Measurements from ENCODE around the gene TTC13. TPM values are rescaled to one million over a fixed set of nuclear protein-coding genes. Genes with fewer than 3 reads are reported as not detected.

Gene TTC13
- total and polyA plus RNA-seq, 10 of the 15 experiments (the other 5 are each of a cell fraction or from before 2014, with no cell fraction given), result 5.8 to 30.8 (median 18.5) TPM

DNA sequence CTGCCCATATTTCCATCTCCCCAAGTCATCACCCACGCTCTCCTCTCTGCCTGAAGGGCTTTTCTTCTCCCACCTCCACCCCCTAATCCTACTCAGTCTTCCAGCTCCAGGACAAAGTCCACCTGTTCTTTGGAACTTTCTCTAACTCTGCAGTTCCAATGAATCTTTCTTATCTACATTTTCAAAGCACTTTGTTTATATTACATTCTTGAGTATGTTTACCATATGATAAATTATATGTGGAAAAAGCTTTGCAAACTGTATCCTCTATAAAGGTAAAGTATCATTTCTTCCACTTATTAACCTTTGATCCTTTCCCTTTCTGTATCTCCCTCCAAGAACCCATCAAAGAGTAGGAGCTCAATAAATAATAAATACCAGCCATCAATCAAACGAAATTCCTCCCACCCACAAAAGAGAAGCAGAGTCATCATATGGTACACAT is 39.7 kb downstream of the TTC13 start:
- in situ Hi-C loops (cut with MboI), result no loop called here
- RAD21 ChIA-PET (ENCODE audit: unreplicated experiment), result interaction anchor here (0.6 kb wide), 1 partner anchor 42 kb away, joined by 3 read pairs; no protein-coding TSS in a partner anchor
- POLR2A ChIA-PET, result no interaction called here
- intact Hi-C loops (cut with micrococcal nuclease; ENCODE audit: unreplicated experiment), result no loop called here
- SMC1A ChIA-PET (ENCODE audit: uncharacterized antibody, unreplicated experiment), result interaction anchor here (1.0 to 1.1 kb wide), 2 partner anchors 20 to 34 kb away, joined by 3 read pairs; no protein-coding TSS in a partner anchor
- BruUV-seq (replicated peaks), result no TSS peak
- Histone ChIP-seq H3K9ac (ENCODE audit: control insufficient read depth, insufficient read depth, low read length) (no peak overlapping the region), H3K36me3 (ENCODE audit: control insufficient read depth in 2 of 2, insufficient read depth in 2 of 2, low read length in 1 of 2) (peaks cover 0 to 10% of the 10 kb centered on the region in 2 experiments; a peak in 3 of 4 replicates), H3K4me2 (ENCODE audit: control insufficient read depth, insufficient read depth) (no peak overlapping the region), H2AFZ (ENCODE audit: control insufficient read depth, low read depth, low read length) (no peak overlapping the region), H3K9me3 (replicated peaks; ENCODE audit: control insufficient read depth, insufficient read depth, low read length) (no peaks in the 10 kb centered on the region), H3K79me2 (ENCODE audit: control insufficient read depth, insufficient read depth, low read length) (no peaks in the 10 kb centered on the region), H3K4me3 (no peak overlapping the region), H3K27ac (ENCODE audit: control insufficient read depth, insufficient read depth) (no peak overlapping the region), H4K20me1 (ENCODE audit: control insufficient read depth, insufficient read depth) (no peaks in the 10 kb centered on the region), H3K27me3 (replicated peaks in 1 of 2; ENCODE audit: control insufficient read depth in 2 of 2, insufficient read depth in 2 of 2, low read length in 1 of 2) (no peaks in the 10 kb centered on the region), H3K4me1 (ENCODE audit: control insufficient read depth, insufficient read depth, low read length) (no peaks in the 10 kb centered on the region)
- ATAC-seq (no peak), FAIRE-seq (no peak), DNase-seq (ENCODE audit: low read depth, low spot score) (no peak)
- CTCF ChIA-PET, result interaction anchor here (1.0 to 1.2 kb wide), 2 partner anchors 21 to 40 kb away, joined by 3 read pairs; partner anchors contain the start of genes ARV1 and TTC13
- 97% methylated on average over 2 of the region's 2 CpGs for WGBS (ENCODE audit: insufficient coverage, insufficient replicate concordance, low lambda C conversion rate, missing lambda C conversion rate)
- TF ChIP-seq BMI1 (IDR thresholded peaks at IDR 0.05; ENCODE audit: borderline replicate concordance) (no peak), PML (IDR thresholded peaks at IDR 0.05; ENCODE audit: low read length) (no peak), ZNF622 (IDR thresholded peaks at IDR 0.05) (no peak), BHLHE40 (IDR thresholded peaks at IDR 0.05; ENCODE audit: borderline replicate concordance in 1 of 2, low read depth in 2 of 2, low read length in 1 of 2) (no peak), MTA3 (IDR thresholded peaks at IDR 0.05; ENCODE audit: borderline replicate concordance, low read length) (no peak), TARDBP (IDR thresholded peaks at IDR 0.05; ENCODE audit: borderline replicate concordance) (no peak), POU2F2 (IDR thresholded peaks at IDR 0.05; ENCODE audit: borderline replicate concordance, low read depth, low read length) (no peak), IRF4 (IDR thresholded peaks at IDR 0.05; ENCODE audit: low read depth, low read length) (no peak), MYC (IDR thresholded peaks at IDR 0.05; ENCODE audit: insufficient read depth, insufficient read length, insufficient replicate concordance, low read length, severe bottlenecking) (no peak), ATF7 (IDR thresholded peaks at IDR 0.05; ENCODE audit: low read depth) (no peak), ESRRA (IDR thresholded peaks at IDR 0.05; ENCODE audit: low read length) (no peak)
- TF ChIP-seq, protein P1, sequence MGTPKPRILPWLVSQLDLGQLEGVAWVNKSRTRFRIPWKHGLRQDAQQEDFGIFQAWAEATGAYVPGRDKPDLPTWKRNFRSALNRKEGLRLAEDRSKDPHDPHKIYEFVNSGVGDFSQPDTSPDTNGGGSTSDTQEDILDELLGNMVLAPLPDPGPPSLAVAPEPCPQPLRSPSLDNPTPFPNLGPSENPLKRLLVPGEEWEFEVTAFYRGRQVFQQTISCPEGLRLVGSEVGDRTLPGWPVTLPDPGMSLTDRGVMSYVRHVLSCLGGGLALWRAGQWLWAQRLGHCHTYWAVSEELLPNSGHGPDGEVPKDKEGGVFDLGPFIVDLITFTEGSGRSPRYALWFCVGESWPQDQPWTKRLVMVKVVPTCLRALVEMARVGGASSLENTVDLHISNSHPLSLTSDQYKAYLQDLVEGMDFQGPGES (IDR thresholded peaks at IDR 0.05), result no peak
- TF ChIP-seq, protein P2, sequence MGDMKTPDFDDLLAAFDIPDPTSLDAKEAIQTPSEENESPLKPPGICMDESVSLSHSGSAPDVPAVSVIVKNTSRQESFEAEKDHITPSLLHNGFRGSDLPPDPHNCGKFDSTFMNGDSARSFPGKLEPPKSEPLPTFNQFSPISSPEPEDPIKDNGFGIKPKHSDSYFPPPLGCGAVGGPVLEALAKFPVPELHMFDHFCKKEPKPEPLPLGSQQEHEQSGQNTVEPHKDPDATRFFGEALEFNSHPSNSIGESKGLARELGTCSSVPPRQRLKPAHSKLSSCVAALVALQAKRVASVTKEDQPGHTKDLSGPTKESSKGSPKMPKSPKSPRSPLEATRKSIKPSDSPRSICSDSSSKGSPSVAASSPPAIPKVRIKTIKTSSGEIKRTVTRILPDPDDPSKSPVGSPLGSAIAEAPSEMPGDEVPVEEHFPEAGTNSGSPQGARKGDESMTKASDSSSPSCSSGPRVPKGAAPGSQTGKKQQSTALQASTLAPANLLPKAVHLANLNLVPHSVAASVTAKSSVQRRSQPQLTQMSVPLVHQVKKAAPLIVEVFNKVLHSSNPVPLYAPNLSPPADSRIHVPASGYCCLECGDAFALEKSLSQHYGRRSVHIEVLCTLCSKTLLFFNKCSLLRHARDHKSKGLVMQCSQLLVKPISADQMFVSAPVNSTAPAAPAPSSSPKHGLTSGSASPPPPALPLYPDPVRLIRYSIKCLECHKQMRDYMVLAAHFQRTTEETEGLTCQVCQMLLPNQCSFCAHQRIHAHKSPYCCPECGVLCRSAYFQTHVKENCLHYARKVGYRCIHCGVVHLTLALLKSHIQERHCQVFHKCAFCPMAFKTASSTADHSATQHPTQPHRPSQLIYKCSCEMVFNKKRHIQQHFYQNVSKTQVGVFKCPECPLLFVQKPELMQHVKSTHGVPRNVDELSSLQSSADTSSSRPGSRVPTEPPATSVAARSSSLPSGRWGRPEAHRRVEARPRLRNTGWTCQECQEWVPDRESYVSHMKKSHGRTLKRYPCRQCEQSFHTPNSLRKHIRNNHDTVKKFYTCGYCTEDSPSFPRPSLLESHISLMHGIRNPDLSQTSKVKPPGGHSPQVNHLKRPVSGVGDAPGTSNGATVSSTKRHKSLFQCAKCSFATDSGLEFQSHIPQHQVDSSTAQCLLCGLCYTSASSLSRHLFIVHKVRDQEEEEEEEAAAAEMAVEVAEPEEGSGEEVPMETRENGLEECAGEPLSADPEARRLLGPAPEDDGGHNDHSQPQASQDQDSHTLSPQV (IDR thresholded peaks at IDR 0.05), result no peak
- TF ChIP-seq, protein P3, sequence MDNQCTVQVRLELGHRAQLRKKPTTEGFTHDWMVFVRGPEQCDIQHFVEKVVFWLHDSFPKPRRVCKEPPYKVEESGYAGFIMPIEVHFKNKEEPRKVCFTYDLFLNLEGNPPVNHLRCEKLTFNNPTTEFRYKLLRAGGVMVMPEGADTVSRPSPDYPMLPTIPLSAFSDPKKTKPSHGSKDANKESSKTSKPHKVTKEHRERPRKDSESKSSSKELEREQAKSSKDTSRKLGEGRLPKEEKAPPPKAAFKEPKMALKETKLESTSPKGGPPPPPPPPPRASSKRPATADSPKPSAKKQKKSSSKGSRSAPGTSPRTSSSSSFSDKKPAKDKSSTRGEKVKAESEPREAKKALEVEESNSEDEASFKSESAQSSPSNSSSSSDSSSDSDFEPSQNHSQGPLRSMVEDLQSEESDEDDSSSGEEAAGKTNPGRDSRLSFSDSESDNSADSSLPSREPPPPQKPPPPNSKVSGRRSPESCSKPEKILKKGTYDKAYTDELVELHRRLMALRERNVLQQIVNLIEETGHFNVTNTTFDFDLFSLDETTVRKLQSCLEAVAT (IDR thresholded peaks at IDR 0.05), result no peak
- TF ChIP-seq, protein P4, sequence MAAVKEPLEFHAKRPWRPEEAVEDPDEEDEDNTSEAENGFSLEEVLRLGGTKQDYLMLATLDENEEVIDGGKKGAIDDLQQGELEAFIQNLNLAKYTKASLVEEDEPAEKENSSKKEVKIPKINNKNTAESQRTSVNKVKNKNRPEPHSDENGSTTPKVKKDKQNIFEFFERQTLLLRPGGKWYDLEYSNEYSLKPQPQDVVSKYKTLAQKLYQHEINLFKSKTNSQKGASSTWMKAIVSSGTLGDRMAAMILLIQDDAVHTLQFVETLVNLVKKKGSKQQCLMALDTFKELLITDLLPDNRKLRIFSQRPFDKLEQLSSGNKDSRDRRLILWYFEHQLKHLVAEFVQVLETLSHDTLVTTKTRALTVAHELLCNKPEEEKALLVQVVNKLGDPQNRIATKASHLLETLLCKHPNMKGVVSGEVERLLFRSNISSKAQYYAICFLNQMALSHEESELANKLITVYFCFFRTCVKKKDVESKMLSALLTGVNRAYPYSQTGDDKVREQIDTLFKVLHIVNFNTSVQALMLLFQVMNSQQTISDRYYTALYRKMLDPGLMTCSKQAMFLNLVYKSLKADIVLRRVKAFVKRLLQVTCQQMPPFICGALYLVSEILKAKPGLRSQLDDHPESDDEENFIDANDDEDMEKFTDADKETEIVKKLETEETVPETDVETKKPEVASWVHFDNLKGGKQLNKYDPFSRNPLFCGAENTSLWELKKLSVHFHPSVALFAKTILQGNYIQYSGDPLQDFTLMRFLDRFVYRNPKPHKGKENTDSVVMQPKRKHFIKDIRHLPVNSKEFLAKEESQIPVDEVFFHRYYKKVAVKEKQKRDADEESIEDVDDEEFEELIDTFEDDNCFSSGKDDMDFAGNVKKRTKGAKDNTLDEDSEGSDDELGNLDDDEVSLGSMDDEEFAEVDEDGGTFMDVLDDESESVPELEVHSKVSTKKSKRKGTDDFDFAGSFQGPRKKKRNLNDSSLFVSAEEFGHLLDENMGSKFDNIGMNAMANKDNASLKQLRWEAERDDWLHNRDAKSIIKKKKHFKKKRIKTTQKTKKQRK (IDR thresholded peaks at IDR 0.05; ENCODE audit: low read depth, low read length), result no peak

Data from GM12878 (cell line).